ENCODE measurements around the gene NAPA.

GRCh38 chr19:47480658-47481057, 34.2 kb downstream of the NAPA start:
- TF ChIP-seq CTCF (IDR thresholded peaks at IDR 0.05) = no peak
- TF ChIP-seq POLR2A (IDR thresholded peaks at IDR 0.05) = no peak

All from thyroid gland (tissue), 4 donors.